ENCODE measurements around the gene OSBP2. TPM values are rescaled to one million over a fixed set of nuclear protein-coding genes. Genes with fewer than 3 reads are reported as not detected.
"Not testable (repeated sequence)": the region's sequence is repeated elsewhere in the genome, so short reads cannot be mapped to it uniquely, and the experiment has no call there.

Gene OSBP2
- total RNA-seq, 1 donor from 2014 or later, result 2.1 TPM

GRCh38 chr22:30665786-30666185, 28.9 kb upstream of the OSBP2 start:
- no peak for DNase-seq (ENCODE audit: low spot score)
- Mint-ChIP-seq H3K36me3 (ENCODE audit: low read depth) (peaks cover 22% of the 10 kb centered on the region), H3K27ac (no peak overlapping the region), H3K4me3 (ENCODE audit: low read depth) (no peak overlapping the region), H3K27me3 (ENCODE audit: low read depth) (peaks cover 7% of the 10 kb centered on the region), H3K9me3 (no peaks in the 10 kb centered on the region), H3K4me1 (ENCODE audit: low read depth) (peaks cover 16% of the 10 kb centered on the region)
- intact Hi-C loops (cut with micrococcal nuclease), result no loop called here

DNA sequence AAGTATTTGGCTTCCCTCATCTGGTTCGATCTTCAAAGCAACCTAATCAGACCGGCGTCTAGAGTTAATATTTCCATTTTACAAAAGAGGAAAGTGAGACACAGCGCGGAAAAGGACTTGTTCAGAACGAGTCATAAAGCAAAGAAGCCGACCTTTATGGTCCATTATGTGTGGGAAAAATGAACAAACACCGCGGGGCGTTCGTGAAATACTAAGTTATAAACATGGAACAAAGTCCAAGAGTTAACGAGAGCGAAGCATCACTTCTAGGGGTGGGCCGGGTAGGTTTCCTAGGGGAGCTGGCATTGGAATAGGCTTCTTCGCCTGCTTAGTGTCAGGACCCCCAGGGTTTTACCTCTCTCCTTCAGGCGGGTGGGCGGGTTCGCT, 27.6 kb upstream of the OSBP2 start:
- Mint-ChIP-seq H3K4me1 (ENCODE audit: low read depth) (peaks cover 16% of the 10 kb centered on the region), H3K4me3 (ENCODE audit: low read depth) (peak overlapping the region; percentile 87), H3K9me3 (no peaks in the 10 kb centered on the region), H3K36me3 (ENCODE audit: low read depth) (peaks cover 20% of the 10 kb centered on the region), H3K27me3 (ENCODE audit: low read depth) (peaks cover 7% of the 10 kb centered on the region), H3K27ac (peak overlapping the region; percentile 59)
- DNase-seq (ENCODE audit: low spot score), result no peak
- intact Hi-C loops (cut with micrococcal nuclease), result loop anchor here (1.0 kb wide), 2 partner anchors 18 to 33 kb away; no protein-coding TSS in a partner anchor

- H3K4me3 Mint-ChIP-seq (ENCODE audit: low read depth), result peak within 1 kb of the TSS; percentile 87
- intact Hi-C loops (cut with micrococcal nuclease), result loop anchor here (1.0 kb wide), 2 partner anchors 18 to 33 kb away; no protein-coding TSS in a partner anchor
- peaks cover 16% of the 10 kb centered on the region for H3K4me1 Mint-ChIP-seq (ENCODE audit: low read depth)
- peak; percentile 91 for DNase-seq (ENCODE audit: low spot score)
- H3K27me3 Mint-ChIP-seq (ENCODE audit: low read depth), result peaks cover 7% of the 10 kb centered on the region
- H3K27ac Mint-ChIP-seq, result peak within 1 kb of the TSS; percentile 72
- peaks cover 15% of the 10 kb centered on the region for H3K36me3 Mint-ChIP-seq (ENCODE audit: low read depth)
- no peaks in the 10 kb centered on the region for H3K9me3 Mint-ChIP-seq
Observed at GRCh38 chr22:30667494-30668385, 26.9 kb upstream of the OSBP2 start, which contains the start of gene DUSP18. Gene DUSP18 (minus strand): TSS chr22:30667875. CDS start chr22:30664003, 3,872 bp downstream.

DNA sequence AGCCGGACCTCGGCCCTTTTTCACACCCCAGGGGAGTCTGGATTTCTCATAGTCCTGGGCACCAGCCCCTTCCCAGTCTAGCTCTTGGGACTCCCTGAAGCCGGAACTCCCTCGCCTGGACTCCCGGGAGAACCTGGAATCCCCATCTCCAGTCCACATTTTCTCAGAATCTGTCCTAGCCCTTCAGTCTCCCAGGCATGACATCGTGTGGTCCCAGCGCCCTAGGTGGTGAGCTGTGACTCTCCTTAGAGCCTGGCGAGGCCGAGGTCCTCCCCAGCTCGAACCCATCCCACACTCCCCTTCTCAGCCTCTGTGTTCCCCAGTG, 26.3 kb upstream of the OSBP2 start:
- Mint-ChIP-seq H3K36me3 (ENCODE audit: low read depth) (peaks cover 9% of the 10 kb centered on the region), H3K27me3 (ENCODE audit: low read depth) (peaks cover 7% of the 10 kb centered on the region), H3K4me3 (ENCODE audit: low read depth) (peak overlapping the region; percentile 87), H3K27ac (no peak overlapping the region), H3K9me3 (no peaks in the 10 kb centered on the region), H3K4me1 (ENCODE audit: low read depth) (peaks cover 16% of the 10 kb centered on the region)
- no peak for DNase-seq (ENCODE audit: low spot score)
- intact Hi-C loops (cut with micrococcal nuclease), result no loop called here

DNA sequence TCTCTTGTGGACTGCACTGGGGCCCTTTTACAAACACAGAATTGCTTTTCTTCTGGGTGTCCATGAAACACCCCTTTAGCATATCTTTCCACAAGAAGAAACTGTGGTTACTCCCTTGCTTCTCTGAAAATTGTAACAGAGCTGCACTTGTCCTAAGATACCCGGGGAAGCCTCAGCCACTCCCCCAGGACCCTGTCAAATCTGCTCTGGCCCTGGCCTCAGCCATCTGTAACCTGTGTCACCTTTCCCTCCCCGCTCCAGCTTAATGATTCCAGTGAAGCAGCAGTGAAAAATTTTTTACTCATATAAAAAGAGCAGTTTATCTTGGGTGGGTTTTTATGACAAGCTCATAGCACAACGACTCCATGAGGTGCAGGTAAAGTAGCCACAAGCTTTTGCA, 23.6 kb upstream of the OSBP2 start:
- Mint-ChIP-seq H3K4me3 (ENCODE audit: low read depth) (no peak overlapping the region), H3K27me3 (ENCODE audit: low read depth) (peaks cover 11% of the 10 kb centered on the region), H3K27ac (no peak overlapping the region), H3K9me3 (no peaks in the 10 kb centered on the region), H3K4me1 (ENCODE audit: low read depth) (peaks cover 12% of the 10 kb centered on the region), H3K36me3 (ENCODE audit: low read depth) (no peaks in the 10 kb centered on the region)
- intact Hi-C loops (cut with micrococcal nuclease), result no loop called here
- no peak for DNase-seq (ENCODE audit: low spot score)

DNA sequence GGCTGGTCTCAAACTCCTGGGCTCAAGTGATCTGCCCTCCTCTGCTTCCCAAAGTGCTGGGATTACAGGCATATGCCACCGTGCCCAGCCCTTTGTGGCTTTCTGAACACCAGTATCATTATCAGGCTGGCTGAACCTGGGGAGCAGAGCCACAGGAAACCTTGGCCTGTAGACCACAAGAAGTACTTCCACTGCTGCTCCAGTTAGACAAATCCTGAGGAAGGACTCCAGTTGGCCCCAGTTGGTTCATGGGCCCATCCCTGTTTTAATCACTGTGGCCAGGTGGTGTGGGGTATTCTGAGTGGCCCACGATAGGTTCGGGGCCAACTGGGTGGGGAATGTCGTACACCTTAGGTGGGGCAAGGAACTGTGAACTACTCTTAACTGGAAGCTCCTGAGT, 21.5 kb upstream of the OSBP2 start:
- Mint-ChIP-seq H3K27me3 (ENCODE audit: low read depth) (peaks cover 27% of the 10 kb centered on the region), H3K4me3 (ENCODE audit: low read depth) (no peak overlapping the region), H3K27ac (no peak overlapping the region), H3K36me3 (ENCODE audit: low read depth) (no peaks in the 10 kb centered on the region), H3K4me1 (ENCODE audit: low read depth) (peaks cover 4% of the 10 kb centered on the region), H3K9me3 (no peaks in the 10 kb centered on the region)
- no peak for DNase-seq (ENCODE audit: low spot score)
- intact Hi-C loops (cut with micrococcal nuclease), result no loop called here

GRCh38 chr22:30674482-30674881, 20.2 kb upstream of the OSBP2 start:
- H3K9me3 Mint-ChIP-seq, result no peaks in the 10 kb centered on the region
- no peak overlapping the region for H3K27ac Mint-ChIP-seq
- H3K27me3 Mint-ChIP-seq (ENCODE audit: low read depth), result peaks cover 30% of the 10 kb centered on the region
- no peak overlapping the region for H3K4me3 Mint-ChIP-seq (ENCODE audit: low read depth)
- intact Hi-C loops (cut with micrococcal nuclease), result no loop called here
- H3K36me3 Mint-ChIP-seq (ENCODE audit: low read depth), result no peaks in the 10 kb centered on the region
- no peak for DNase-seq (ENCODE audit: low spot score)
- H3K4me1 Mint-ChIP-seq (ENCODE audit: low read depth), result no peaks in the 10 kb centered on the region

GRCh38 chr22:30675436-30675835, 19.2 kb upstream of the OSBP2 start:
- H3K36me3 Mint-ChIP-seq (ENCODE audit: low read depth), result no peaks in the 10 kb centered on the region
- H3K27ac Mint-ChIP-seq, result no peak overlapping the region
- no peak overlapping the region for H3K4me3 Mint-ChIP-seq (ENCODE audit: low read depth)
- no peak for DNase-seq (ENCODE audit: low spot score)
- no peaks in the 10 kb centered on the region for H3K4me1 Mint-ChIP-seq (ENCODE audit: low read depth)
- H3K27me3 Mint-ChIP-seq (ENCODE audit: low read depth), result peaks cover 31% of the 10 kb centered on the region
- H3K9me3 Mint-ChIP-seq, result no peaks in the 10 kb centered on the region
- intact Hi-C loops (cut with micrococcal nuclease), result no loop called here

- DNase-seq (ENCODE audit: low spot score); H3K36me3 Mint-ChIP-seq (ENCODE audit: low read depth); H3K9me3 Mint-ChIP-seq; H3K4me1 Mint-ChIP-seq (ENCODE audit: low read depth); H3K4me3 Mint-ChIP-seq (ENCODE audit: low read depth); intact Hi-C loops (cut with micrococcal nuclease); H3K27ac Mint-ChIP-seq: not testable (repeated sequence)
- peaks cover 31% of the 10 kb centered on the region for H3K27me3 Mint-ChIP-seq (ENCODE audit: low read depth)
Observed at GRCh38 chr22:30676565-30676964, 18.1 kb upstream of the OSBP2 start.

DNA sequence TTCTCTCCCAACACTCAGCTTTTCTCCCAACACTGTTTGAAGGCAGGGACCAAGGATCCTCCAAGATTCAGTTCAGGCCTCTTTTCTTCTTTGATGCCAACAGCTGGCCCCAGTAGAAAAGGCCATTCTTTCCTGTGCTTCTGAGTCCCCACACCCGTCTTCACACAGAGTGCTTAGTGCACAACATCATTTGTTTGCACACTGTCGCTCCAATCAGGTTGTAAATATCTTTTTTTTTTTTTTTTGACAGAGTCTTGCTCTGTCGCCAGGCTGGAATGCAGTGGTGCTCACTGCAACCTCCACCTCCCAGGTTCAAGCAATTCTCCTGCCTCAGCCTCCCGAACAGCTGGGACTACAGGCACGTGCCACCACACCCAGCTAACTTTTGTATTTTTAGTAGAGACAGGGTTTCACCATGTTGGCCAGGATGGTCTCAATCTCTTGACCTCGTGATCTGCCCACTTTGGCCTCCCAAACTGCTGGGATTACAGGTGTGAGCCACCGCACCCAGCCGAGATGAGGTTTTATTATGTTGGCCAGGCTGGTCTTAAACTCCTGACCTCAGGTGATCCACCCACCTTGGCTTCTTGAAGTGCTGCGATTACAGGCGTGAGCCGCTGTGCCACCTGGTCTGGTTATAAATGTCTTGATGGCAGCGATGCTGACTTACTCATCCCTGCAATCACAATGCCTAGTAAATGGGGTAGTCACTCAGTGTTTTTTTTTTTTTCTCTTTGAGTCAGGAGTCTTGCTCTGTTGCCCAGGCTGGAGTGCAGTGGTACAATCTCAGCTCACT, 14.6 kb upstream of the OSBP2 start:
- intact Hi-C loops (cut with micrococcal nuclease), result not testable (repeated sequence)

DNA sequence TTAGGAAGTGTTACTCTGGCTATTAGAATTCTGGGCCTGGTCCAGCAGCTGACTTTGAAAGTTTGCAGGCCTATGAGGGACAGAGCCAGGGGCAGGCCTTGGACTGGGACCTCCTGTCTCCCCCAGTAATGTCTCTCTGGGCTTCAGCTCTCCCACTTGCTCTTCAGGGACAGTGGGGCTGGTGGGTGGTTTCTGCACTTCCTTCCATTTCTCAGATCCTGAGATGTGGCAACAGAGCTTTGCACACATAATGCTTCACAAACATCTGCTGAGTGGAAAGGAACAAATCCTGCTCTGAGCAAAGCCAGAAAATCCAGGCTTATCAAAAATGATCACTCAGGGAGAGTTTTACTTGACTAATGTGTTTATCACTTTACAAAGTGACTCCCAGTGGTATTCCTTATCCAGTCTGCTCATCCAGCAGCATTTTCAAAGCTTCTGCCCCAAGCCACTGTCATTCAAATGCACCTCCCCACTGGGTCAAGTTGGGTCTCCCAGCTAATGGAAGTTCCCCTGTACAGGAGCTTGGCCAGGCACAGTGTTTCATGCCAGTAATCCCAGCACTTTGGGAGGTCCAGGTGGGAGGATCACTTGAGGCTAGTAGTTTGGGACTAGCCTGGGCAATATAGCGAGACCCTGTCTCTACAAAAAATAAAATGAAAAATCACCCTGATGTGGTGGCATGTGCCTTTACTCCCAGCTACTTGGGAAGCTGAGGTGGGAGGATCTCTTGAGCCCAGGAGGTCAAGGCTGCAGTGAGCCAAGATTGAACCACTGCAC, 13.5 kb upstream of the OSBP2 start:
- no peak for DNase-seq (ENCODE audit: low spot score)
- intact Hi-C loops (cut with micrococcal nuclease), result no loop called here
- no peaks in the 10 kb centered on the region for H3K9me3 Mint-ChIP-seq
- peaks cover 25% of the 10 kb centered on the region for H3K27me3 Mint-ChIP-seq (ENCODE audit: low read depth)
- H3K4me1 Mint-ChIP-seq (ENCODE audit: low read depth), result no peaks in the 10 kb centered on the region
- no peaks in the 10 kb centered on the region for H3K36me3 Mint-ChIP-seq (ENCODE audit: low read depth)
- no peak overlapping the region for H3K4me3 Mint-ChIP-seq (ENCODE audit: low read depth)
- H3K27ac Mint-ChIP-seq, result no peak overlapping the region

More for the DNA sequence above, 14.6 kb upstream of the OSBP2 start:
- H3K9me3 Mint-ChIP-seq; DNase-seq (ENCODE audit: low spot score); H3K4me3 Mint-ChIP-seq (ENCODE audit: low read depth); H3K27ac Mint-ChIP-seq; H3K36me3 Mint-ChIP-seq (ENCODE audit: low read depth); H3K4me1 Mint-ChIP-seq (ENCODE audit: low read depth): not testable (repeated sequence)
- H3K27me3 Mint-ChIP-seq (ENCODE audit: low read depth), result peaks cover 31% of the 10 kb centered on the region

DNA sequence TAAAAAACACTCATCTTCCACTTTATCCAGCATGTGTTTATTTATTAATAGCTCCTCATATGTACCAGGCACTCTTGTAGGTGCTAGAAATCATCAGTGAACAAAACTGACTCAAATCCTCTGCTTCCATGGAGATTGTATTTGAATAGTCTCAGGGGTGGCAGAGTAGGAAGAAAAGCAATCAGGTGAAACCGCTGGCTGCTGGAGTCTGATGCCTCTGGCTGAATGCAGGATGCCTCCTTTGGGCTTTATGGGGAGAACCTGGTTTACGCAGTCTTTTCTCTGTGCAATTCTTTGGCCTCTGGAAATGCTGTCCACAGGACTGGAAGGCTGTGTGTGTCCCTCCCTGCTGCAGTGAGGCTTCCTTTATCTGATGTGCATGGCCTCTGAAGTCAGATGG, 12.8 kb upstream of the OSBP2 start:
- H3K9me3 Mint-ChIP-seq, result no peaks in the 10 kb centered on the region
- no peaks in the 10 kb centered on the region for H3K36me3 Mint-ChIP-seq (ENCODE audit: low read depth)
- no peaks in the 10 kb centered on the region for H3K4me1 Mint-ChIP-seq (ENCODE audit: low read depth)
- intact Hi-C loops (cut with micrococcal nuclease), result no loop called here
- no peak overlapping the region for H3K27ac Mint-ChIP-seq
- peaks cover 22% of the 10 kb centered on the region for H3K27me3 Mint-ChIP-seq (ENCODE audit: low read depth)
- no peak for DNase-seq (ENCODE audit: low spot score)
- H3K4me3 Mint-ChIP-seq (ENCODE audit: low read depth), result no peak overlapping the region

Data from activated T-helper 2 cell treated with anti-CD3 and anti-CD28 coated beads, Interferon-gamma antibody, Interleukin-2, Interleukin-4, amounts not matched to agents 10 μg/mL and 5 μg/mL and 100 μg/mL, durations not matched to agents 14 hours and 24 hours and 36 hours (primary cell).